H1 (cell line): Measurements from ENCODE around the gene ZNF469. TPM values are rescaled to one million over a fixed set of nuclear protein-coding genes. Genes with fewer than 3 reads are reported as not detected.

Experiments
- CTCF ChIA-PET: fragments of 300-600 bp; sonication (Branson Sonifier 250); formaldehyde crosslinking; loops from one replicate; lab custom pipeline; 2021; ENCODE audit not compliant: partially characterized antibody; lab: Charles Lee
- POLR2A ChIA-PET: fragments of 300-600 bp; sonication (Branson Sonifier 250); formaldehyde crosslinking; loops from one replicate; lab custom pipeline; 2021; ENCODE audit warnings: inconsistent platforms; ENCODE audit not compliant: partially characterized antibody; lab: Charles Lee
- DNase-seq, 2 experiments: peaks; one replicate each; pipeline versions ENCODE4 v3.0.0 to v3.0.0-alpha.2; 2010 to 2022; ENCODE audit warnings: low spot score in 2 of 2, low read depth in 1 of 2, mixed read lengths in 1 of 2
- FAIRE-seq: peaks from 2 replicates; lab custom pipeline; 2011; peaks lifted over from hg19 to GRCh38; lab: Jason Lieb, UNC
- H2AFZ ChIP-seq: 2 replicates; pipeline ENCODE4 v1.8.1; 2012; ENCODE audit warnings: low read length, inconsistent platforms
- H2AK5ac ChIP-seq: 2 replicates; pipeline ENCODE4 v1.6.1; 2013; ENCODE audit warnings: low read depth, low read length
- H2BK120ac ChIP-seq: replicated peaks from 2 replicates; pipeline ENCODE3; 2013; ENCODE audit warnings: low read depth, low read length, inconsistent platforms
- H2BK12ac ChIP-seq: 2 replicates; pipeline ENCODE4 v1.6.1; 2013; ENCODE audit warnings: low read depth, low read length
- H2BK15ac ChIP-seq: 2 replicates; pipeline ENCODE4 v1.6.1; 2013; ENCODE audit warnings: low read length
- H2BK20ac ChIP-seq: 2 replicates; pipeline ENCODE4 v1.6.1; 2013; ENCODE audit warnings: low read length
- H2BK5ac ChIP-seq: 2 replicates; pipeline ENCODE4 v1.6.1; 2013; ENCODE audit warnings: low read depth, low read length
- H3K14ac ChIP-seq: 2 replicates; pipeline ENCODE4 v1.6.1; 2013; ENCODE audit warnings: inconsistent platforms; ENCODE audit not compliant: insufficient read length
- H3K18ac ChIP-seq: 2 replicates; pipeline ENCODE4 v1.6.1; 2013; ENCODE audit warnings: low read length; ENCODE audit errors: extremely low read depth
- H3K23ac ChIP-seq: 2 replicates; pipeline ENCODE4 v1.6.1; 2013; ENCODE audit warnings: inconsistent platforms; ENCODE audit not compliant: insufficient read length
- H3K23me2 ChIP-seq: 2 replicates; pipeline ENCODE4 v1.6.1; 2013; ENCODE audit warnings: low read depth, low read length
- H3K27ac ChIP-seq: 2 replicates; pipeline ENCODE4 v1.6.1; 2011; ENCODE audit warnings: low read depth, low read length, inconsistent platforms
- H3K27me3 ChIP-seq, 4 experiments: replicated peaks in 1 of 4; 1 replicate in 1 of 4; 2 replicates in 3 of 4; pipeline versions ENCODE4 v1.6.1 to v1.8.1; 2011 to 2013; ENCODE audit warnings: low read length in 3 of 4, mild to moderate bottlenecking in 3 of 4, inconsistent platforms in 2 of 4, mixed read lengths in 2 of 4, moderate library complexity in 1 of 4; ENCODE audit not compliant: control insufficient read depth in 3 of 4, insufficient read depth in 3 of 4; ENCODE audit errors: extremely low read depth in 1 of 4
- H3K36me3 ChIP-seq, 4 experiments: 2 replicates each; pipeline versions ENCODE4 v1.6.1 to v1.8.1; 2011 to 2013; ENCODE audit warnings: mild to moderate bottlenecking in 4 of 4, low read length in 3 of 4, moderate library complexity in 2 of 4, control low read depth in 1 of 4, inconsistent platforms in 1 of 4; ENCODE audit not compliant: insufficient read depth in 4 of 4, control insufficient read depth in 2 of 4
- H3K4ac ChIP-seq: replicated peaks from 2 replicates; pipeline ENCODE3; 2013; ENCODE audit warnings: low read length, low read depth, mixed read lengths, inconsistent platforms; ENCODE audit not compliant: insufficient read length
- H3K4me1 ChIP-seq, 4 experiments: replicated peaks in 1 of 4; 1 replicate in 1 of 4; 2 replicates in 3 of 4; pipeline versions ENCODE4 v1.6.1 to v1.8.1; 2011 to 2013; ENCODE audit warnings: low read length in 3 of 4, inconsistent platforms in 2 of 4, mixed read lengths in 1 of 4; ENCODE audit not compliant: insufficient read depth in 4 of 4, control insufficient read depth in 3 of 4
- H3K4me2 ChIP-seq, 2 experiments: 2 replicates each; pipeline versions ENCODE4 v1.6.1 to v1.8.1; 2011 to 2013; ENCODE audit warnings: low read depth in 2 of 2, low read length in 2 of 2, control low read depth in 1 of 2, inconsistent platforms in 1 of 2, mild to moderate bottlenecking in 1 of 2; ENCODE audit not compliant: insufficient read depth in 1 of 2
- H3K4me3 ChIP-seq, 4 experiments: fragments of 200-600, 300-600 bp in 1 of 4; sonication (generic), shearing (Covaris generic), sonication (Bioruptor Twin) in 1 of 4; 2 replicates each; pipeline versions ENCODE4 v1.5.1 to v1.8.1; 2011 to 2016; ENCODE audit warnings: low read length in 4 of 4, low read depth in 3 of 4, control low read depth in 2 of 4, inconsistent platforms in 2 of 4, mild to moderate bottlenecking in 2 of 4, mixed read lengths in 1 of 4, moderate library complexity in 1 of 4; ENCODE audit not compliant: insufficient read depth in 2 of 4; ENCODE audit errors: extremely low read depth in 1 of 4
- H3K56ac ChIP-seq: replicated peaks from 2 replicates; pipeline ENCODE3; 2013; ENCODE audit warnings: low read depth, mild to moderate bottlenecking, mixed read lengths, low read length, inconsistent platforms; ENCODE audit not compliant: insufficient read length
- H3K79me1 ChIP-seq: 2 replicates; pipeline ENCODE4 v1.6.1; 2013; ENCODE audit warnings: low read depth, low read length, control low read depth
- H3K79me2 ChIP-seq, 2 experiments: 2 replicates each; pipeline versions ENCODE4 v1.6.1 to v1.8.1; 2012 to 2013; ENCODE audit warnings: low read length in 2 of 2, mild to moderate bottlenecking in 2 of 2, inconsistent platforms in 1 of 2; ENCODE audit not compliant: insufficient read depth in 2 of 2, control insufficient read depth in 1 of 2
- H3K9ac ChIP-seq, 4 experiments: replicated peaks in 1 of 4; 1 replicate in 1 of 4; 2 replicates in 3 of 4; pipeline versions ENCODE4 v1.6.1 to v1.8.1; 2011 to 2013; ENCODE audit warnings: low read depth in 3 of 4, low read length in 3 of 4, control low read depth in 2 of 4, mild to moderate bottlenecking in 2 of 4, moderate library complexity in 2 of 4, inconsistent platforms in 1 of 4; ENCODE audit errors: extremely low read depth in 1 of 4
- H3K9me3 ChIP-seq, 2 experiments: 2 replicates each; pipeline versions ENCODE4 v1.6.1 to v1.8.1; 2012 to 2013; ENCODE audit warnings: mild to moderate bottlenecking in 2 of 2, moderate library complexity in 2 of 2, control low read depth in 1 of 2, inconsistent platforms in 1 of 2, low read depth in 1 of 2, low read length in 1 of 2, mixed read lengths in 1 of 2; ENCODE audit not compliant: insufficient read depth in 2 of 2
- H4K20me1 ChIP-seq, 2 experiments: replicated peaks in 1 of 2; 2 replicates each; pipeline versions ENCODE3 to v1.8.1; 2011 to 2013; ENCODE audit warnings: inconsistent platforms in 2 of 2, low read length in 2 of 2, mild to moderate bottlenecking in 1 of 2; ENCODE audit not compliant: insufficient read depth in 2 of 2, control insufficient read depth in 1 of 2
- H4K5ac ChIP-seq: 2 replicates; pipeline ENCODE4 v1.6.1; 2013; ENCODE audit warnings: low read length, low read depth, mixed read lengths, inconsistent platforms; ENCODE audit not compliant: insufficient read length
- H4K8ac ChIP-seq: 2 replicates; pipeline ENCODE4 v1.8.0; 2013; ENCODE audit warnings: mild to moderate bottlenecking, moderate library complexity, low read length, inconsistent platforms; ENCODE audit not compliant: insufficient read depth; ENCODE audit errors: extremely low read depth
- H4K91ac ChIP-seq: replicated peaks from 2 replicates; pipeline ENCODE3; 2013; ENCODE audit warnings: low read length, mixed read lengths, inconsistent platforms; ENCODE audit not compliant: insufficient read length
- CBX8 ChIP-seq: fragments of 300-800, 300-1000 bp; sonication (generic); IDR thresholded peaks from 2 replicates; pipeline ENCODE4 v1.7.1; 2016; ENCODE audit warnings: low read depth, low read length, borderline replicate concordance
- CHD1 ChIP-seq: IDR thresholded peaks from 2 replicates; pipeline ENCODE4 v1.6.1; 2012; ENCODE audit warnings: low read depth, low read length, improper control_type of control experiment
- GABPA ChIP-seq: IDR thresholded peaks from 2 replicates; pipeline ENCODE4 v1.6.1; 2011; ENCODE audit warnings: mild to moderate bottlenecking, low read length, moderate library complexity, borderline replicate concordance; ENCODE audit not compliant: insufficient read depth
- JUN ChIP-seq: IDR thresholded peaks from 2 replicates; pipeline ENCODE4 v1.6.1; 2011; ENCODE audit warnings: low read depth, mild to moderate bottlenecking, improper control_type of control experiment, low read length
- POU5F1 ChIP-seq: IDR thresholded peaks from 2 replicates; pipeline ENCODE4 v1.6.1; 2011; ENCODE audit warnings: low read depth, mild to moderate bottlenecking, low read length, moderate library complexity
- RXRA ChIP-seq: IDR thresholded peaks from 2 replicates; pipeline ENCODE4 v1.6.1; 2011; ENCODE audit warnings: low read depth, mild to moderate bottlenecking, low read length, moderate library complexity; ENCODE audit not compliant: insufficient read depth
- SIRT6 ChIP-seq: IDR thresholded peaks from one replicate; pipeline ENCODE4 v1.7.1; 2012; ENCODE audit warnings: low read length, inconsistent platforms
- SIX5 ChIP-seq: IDR thresholded peaks from 2 replicates; pipeline ENCODE4 v1.6.1; 2011; ENCODE audit warnings: mild to moderate bottlenecking, low read depth, low read length
- SP2 ChIP-seq: IDR thresholded peaks from 2 replicates; pipeline ENCODE4 v1.6.1; 2012; ENCODE audit warnings: mild to moderate bottlenecking, low read length, inconsistent platforms
- SP4 ChIP-seq: IDR thresholded peaks from 2 replicates; pipeline ENCODE4 v1.6.1; 2012; ENCODE audit warnings: low read length, inconsistent platforms
- WGBS, 2 experiments: shearing (Covaris generic) in 1 of 2; methylation state at CpG; one replicate each; pipeline versions ENCODE4 v1.1.6 to v1.1.7; 2013 to 2015; ENCODE audit warnings: low lambda C conversion rate in 2 of 2, mixed read lengths in 2 of 2, inconsistent platforms in 1 of 2, low coverage in 1 of 2, missing lambda C conversion rate in 1 of 2; ENCODE audit not compliant: insufficient replicate concordance in 2 of 2, insufficient coverage in 1 of 2, insufficient read length in 1 of 2; ENCODE audit errors: extremely low coverage in 1 of 2, missing lambda C conversion rate in 1 of 2; 5-methylcytosine and 5-hydroxymethylcytosine counted together
- polyA plus RNA-seq, 7 experiments: library from polyadenylated mRNA; depleted of rRNA in 3 of 7; stranded (reverse) in 5 of 7; unstranded in 2 of 7; fragments of >200 nt in 5 of 7; fragments of 200-250 nt in 2 of 7; gene quantifications; 1 replicate in 5 of 7; 2 replicates in 1 of 7; 4 replicates in 1 of 7; pipeline versions ENCODE4 v1.2.1 to v1.2.3, GENCODE V29; 2011 to 2013; ENCODE audit warnings: missing spikeins in 2 of 7, mixed read lengths in 2 of 7
- total RNA-seq: library from RNA; stranded (reverse); fragmentation: NEBNext Ultra II Directional; extraction: Animal tissue kit (Norgen Biotek cat#: 25700); gene quantifications from 2 replicates; pipeline ENCODE4 v1.2.1, GENCODE V29; 2021
- TF ChIP-seq, protein P1 (sequence below): IDR thresholded peaks from 2 replicates; pipeline ENCODE4 v1.6.1; 2011; ENCODE audit warnings: low read depth, mild to moderate bottlenecking, low read length; ENCODE audit not compliant: insufficient read depth

ZNF469 gene
- total and polyA plus RNA-seq, 2 of the 8 experiments (the other 6 are each of a cell fraction or from before 2014, with no cell fraction given) = 0.30 to 1.8 TPM

- Histone ChIP-seq H3K9ac (no peak overlapping the region), H4K91ac (no peak overlapping the region), H3K56ac (no peak overlapping the region), H3K79me2 (no peaks in the 10 kb centered on the region), H4K8ac (peak overlapping the region; percentile 38; the same call in 1 of the 2 replicates), H3K14ac (no peak overlapping the region), H3K27ac (no peak overlapping the region), H3K4me1 (no peaks in the 10 kb centered on the region), H3K18ac (no peak overlapping the region), H2BK12ac (no peak overlapping the region), H3K4me2 (no peak overlapping the region), H2BK20ac (no peak overlapping the region), H3K4ac (peak overlapping the region; percentile 14), H3K36me3 (no peaks in the 10 kb centered on the region), H4K20me1 (peaks cover 0 to 4% of the 10 kb centered on the region in 2 experiments), H3K23ac (no peak overlapping the region), H3K9me3 (peaks cover 0 to 9% of the 10 kb centered on the region in 2 experiments; a peak in 1 of 4 replicates), H3K27me3 (peaks cover 0 to 3% (median 0%) of the 10 kb centered on the region in 4 experiments; a peak in 2 of 7 replicates), H2AK5ac (no peak overlapping the region), H2BK15ac (no peak overlapping the region), H2AFZ (no peak overlapping the region), H2BK5ac (no peak overlapping the region), H3K4me3 (no peak overlapping the region), H3K23me2 (peaks cover 12% of the 10 kb centered on the region; the same call in 1 of the 2 replicates), H2BK120ac (no peak overlapping the region), H3K79me1 (no peaks in the 10 kb centered on the region), H4K5ac (no peak overlapping the region)
- TF ChIP-seq SP4 (no peak), CHD1 (no peak), JUN (no peak), SIX5 (no peak), CBX8 (no peak), GABPA (no peak), SIRT6 (no peak), SP2 (no peak), POU5F1 (no peak), RXRA (no peak)
- TF ChIP-seq, protein P1, sequence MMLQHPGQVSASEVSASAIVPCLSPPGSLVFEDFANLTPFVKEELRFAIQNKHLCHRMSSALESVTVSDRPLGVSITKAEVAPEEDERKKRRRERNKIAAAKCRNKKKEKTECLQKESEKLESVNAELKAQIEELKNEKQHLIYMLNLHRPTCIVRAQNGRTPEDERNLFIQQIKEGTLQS = no peak
- FAIRE-seq (no peak), DNase-seq (no peak)
- POLR2A ChIA-PET = interaction anchor here (1.1 kb wide), 1 partner anchor 61 kb away, joined by 3 read pairs; no protein-coding TSS in a partner anchor
- WGBS, 2 experiments = 93% methylated on average over 22 of the region's 22 CpGs; no CpG with 5 or more reads in 1 of the 2 experiments
- CTCF ChIA-PET = interaction anchor here (0.9 to 1.2 kb wide), 2 partner anchors 58 to 77 kb away, joined by 3 to 4 read pairs; no protein-coding TSS in a partner anchor
These were observed 8.0 kb upstream of the ZNF469 start for GRCh38 chr16:88374736-88375135.
